CD4-positive, alpha-beta T cell treated with Interleukin-15 for 4 hours (primary cell): ENCODE data around the gene MYOD1.

Experiments used
- DNase-seq: peaks from one replicate; pipeline ENCODE4 v3.0.0-alpha.2; 2020; ENCODE audit warnings: low spot score

The MYOD1 gene

GRCh38 chr11:17719028-17719937 lies at the start of gene MYOD1:
Gene MYOD1 (plus strand): TSS chr11:17719571. CDS start chr11:17719783, 212 bp downstream.
- no peak for DNase-seq

DNA sequence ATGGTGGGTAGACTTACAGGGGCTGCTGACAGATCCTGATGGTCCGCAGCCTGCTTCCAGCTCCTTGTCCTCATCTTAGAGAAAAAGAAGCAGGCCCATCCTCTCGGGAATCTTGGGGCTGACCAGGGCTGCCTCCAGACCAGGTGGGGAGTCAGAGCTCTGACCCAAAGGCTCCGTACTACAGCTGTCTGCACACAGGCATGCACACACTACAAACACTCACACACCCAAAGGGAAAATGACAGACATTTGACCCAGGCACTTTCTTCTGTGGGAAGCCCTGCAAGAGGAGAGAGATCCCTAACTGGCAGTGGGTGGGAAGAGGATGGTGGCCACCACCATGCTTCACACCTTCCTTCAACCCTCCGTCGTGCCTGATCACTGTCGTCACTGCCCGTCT lies 46.9 kb upstream of the MYOD1 start:
- no peak for DNase-seq

DNA sequence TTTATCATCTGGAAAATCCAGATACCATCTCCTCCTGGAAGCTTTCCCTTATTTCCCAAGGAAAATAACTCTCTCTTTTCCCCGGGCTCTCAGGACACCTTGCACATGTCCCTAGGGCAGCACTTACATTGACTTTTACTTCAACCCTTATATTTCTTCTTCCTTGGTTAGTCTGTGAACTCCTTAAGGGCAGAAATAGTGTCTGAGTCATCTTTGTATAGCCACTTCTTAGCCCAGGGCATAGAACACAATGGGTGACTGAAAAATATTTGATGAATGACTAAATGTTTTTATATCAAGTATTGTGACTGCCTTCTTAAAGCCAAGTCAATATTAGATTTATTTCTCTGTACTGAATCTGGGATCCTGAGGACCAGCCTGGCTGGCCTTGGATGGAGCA lies 45.4 kb upstream of the MYOD1 start:
- DNase-seq = no peak

DNA sequence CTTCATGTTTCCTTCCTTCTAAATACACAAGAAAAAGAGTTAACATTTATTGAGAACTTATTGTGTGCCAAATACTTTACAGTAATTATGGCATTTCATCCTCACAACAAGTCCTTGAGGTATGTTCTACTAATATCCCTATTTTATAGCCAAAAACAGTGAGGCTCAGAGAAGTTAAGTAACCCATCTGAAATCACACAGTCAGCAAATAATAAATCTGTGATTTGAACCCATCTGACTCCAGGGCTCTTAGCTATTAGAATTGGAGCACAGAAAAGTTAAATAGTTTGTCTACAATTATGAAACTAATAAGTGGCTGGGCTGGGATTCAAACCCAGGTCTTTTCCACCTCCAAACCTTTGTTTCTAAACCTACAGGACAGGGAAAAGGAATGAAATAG lies 36.5 kb upstream of the MYOD1 start:
- no peak for DNase-seq

DNA sequence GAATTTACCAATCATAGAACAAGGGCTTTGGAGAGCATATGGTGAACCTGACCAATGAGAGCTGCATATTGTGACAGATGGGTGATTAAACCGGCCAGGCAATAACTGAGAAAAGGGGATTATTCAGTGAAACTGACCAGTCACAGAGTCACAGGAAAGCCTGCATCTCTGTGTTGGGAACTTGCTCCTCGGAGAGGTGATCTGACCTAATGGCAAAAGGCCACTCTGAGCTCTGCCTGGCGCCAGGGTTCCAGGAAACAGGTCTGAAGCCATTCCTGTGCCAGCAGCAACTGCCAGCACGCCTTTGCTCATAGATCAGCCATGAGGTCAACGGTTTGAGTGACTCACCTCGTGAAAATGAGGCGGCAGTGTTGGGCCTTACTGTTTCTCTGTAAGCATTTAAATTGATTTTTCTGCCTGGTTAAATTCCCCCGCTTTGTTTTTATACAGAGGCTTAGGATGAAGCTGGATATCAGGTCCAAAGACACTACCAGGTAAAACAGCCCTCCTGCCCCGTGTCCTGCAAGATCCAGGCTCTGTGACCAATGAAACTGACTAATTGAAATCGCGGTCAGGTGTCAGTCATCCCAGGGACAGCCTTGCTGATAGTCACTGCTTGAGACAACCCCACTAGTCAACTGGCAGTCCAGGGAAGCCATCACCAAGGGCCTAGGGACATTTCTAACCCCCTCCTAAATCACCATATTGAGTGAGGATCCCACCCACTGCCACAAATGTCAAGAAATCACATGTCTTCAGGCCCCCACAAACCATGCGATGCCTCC lies 35.8 kb upstream of the MYOD1 start:
- no peak for DNase-seq

GRCh38 chr11:17684550-17684949 lies 34.8 kb upstream of the MYOD1 start:
- DNase-seq = no peak

GRCh38 chr11:17686231-17686980 lies 33.0 kb upstream of the MYOD1 start:
- no peak for DNase-seq

- no peak for DNase-seq
Measured at GRCh38 chr11:17687946-17688670, 31.3 kb upstream of the MYOD1 start.

DNA sequence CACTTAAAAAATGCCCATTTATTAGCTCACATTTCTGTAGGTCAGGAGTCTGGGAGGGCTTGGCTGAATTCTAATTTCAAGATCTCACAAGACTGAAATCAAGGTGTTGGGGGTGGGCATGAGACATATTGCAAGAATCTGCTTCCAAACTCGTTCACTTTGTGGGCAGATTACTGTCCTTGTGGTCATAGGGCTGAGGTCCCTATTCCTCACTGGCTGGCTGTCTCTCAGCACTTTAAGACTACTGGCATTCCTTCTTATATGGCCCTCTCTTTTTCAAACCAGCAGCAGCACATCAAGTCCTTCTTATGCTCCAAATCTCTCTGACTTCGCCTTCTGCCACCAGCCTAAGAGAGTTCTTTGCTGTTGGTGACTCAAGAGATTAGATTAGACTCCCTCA lies 27.8 kb upstream of the MYOD1 start:
- no peak for DNase-seq

- no peak for DNase-seq
Measured at GRCh38 chr11:17691976-17692375, 27.4 kb upstream of the MYOD1 start.

DNA sequence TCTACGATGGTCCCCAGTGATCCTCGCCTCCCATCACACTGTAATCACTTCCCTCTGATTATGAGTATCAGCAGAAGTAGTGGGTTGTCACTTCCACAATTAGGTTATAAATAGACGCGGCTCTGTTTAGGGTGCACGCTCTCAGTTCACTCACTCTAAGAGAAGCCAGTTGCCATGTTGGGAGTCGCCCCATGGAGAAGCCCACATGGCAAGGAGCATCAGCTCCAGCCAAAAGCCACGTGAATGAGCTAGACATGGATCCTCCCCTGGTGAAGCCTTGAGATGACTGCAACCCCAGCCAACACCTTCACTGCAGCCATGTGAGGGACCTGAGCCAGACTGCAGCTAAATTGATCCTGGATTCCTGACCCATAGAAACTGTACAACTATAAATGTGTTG lies 26.4 kb upstream of the MYOD1 start:
- DNase-seq = no peak

GRCh38 chr11:17693531-17693930 lies 25.8 kb upstream of the MYOD1 start:
- no peak for DNase-seq

DNA sequence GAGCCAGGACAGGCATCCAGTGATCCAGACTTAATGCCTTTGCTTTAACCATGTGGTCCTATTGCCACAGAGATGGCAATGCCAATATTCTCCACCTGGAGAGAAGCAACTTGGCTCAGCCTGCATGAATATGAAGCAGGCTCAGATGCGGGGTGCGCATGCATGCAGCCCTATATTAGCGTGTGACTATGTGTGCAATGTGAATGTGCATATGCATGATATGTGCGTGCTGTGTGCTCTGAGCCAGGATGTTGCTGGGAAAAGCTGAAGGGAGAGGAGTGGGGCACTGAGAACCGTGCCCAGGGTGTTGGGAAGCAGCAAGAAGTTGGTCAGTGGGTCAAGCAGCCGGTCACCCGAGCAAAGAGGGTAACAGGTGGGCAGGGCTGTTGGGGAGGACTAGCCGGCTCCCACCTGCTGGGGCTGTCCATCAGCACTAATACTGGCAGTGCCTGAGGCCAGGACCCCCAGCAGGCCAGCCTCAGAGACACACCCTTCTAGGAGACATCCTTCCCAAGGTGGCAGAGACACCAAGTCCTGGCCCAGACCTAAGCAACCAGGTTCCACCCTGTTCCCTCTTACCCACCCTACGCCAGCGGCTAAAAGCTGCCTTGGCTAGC lies 24.8 kb upstream of the MYOD1 start:
- DNase-seq = no peak

GRCh38 chr11:17695454-17696441 lies 23.6 kb upstream of the MYOD1 start:
- no peak for DNase-seq

DNA sequence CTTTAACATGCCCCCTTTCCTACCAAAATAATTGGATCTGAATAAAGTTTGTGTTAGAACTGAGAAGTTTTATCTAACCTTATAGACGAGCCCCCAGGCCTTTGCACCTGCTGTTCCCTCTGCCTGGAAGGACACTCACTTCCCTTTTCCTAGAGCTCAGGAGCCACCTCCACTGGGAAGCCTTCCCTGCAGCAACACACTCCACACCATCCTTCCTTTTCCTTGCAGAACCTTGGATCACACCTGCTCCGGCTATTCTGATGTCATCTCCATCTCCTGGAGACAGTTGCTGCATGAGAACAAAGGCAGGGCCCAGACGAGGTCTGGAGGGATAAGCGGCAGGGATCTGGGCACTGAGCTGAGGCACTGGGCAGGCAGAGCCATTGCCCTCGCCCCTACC lies 22.6 kb upstream of the MYOD1 start:
- DNase-seq = no peak

DNA sequence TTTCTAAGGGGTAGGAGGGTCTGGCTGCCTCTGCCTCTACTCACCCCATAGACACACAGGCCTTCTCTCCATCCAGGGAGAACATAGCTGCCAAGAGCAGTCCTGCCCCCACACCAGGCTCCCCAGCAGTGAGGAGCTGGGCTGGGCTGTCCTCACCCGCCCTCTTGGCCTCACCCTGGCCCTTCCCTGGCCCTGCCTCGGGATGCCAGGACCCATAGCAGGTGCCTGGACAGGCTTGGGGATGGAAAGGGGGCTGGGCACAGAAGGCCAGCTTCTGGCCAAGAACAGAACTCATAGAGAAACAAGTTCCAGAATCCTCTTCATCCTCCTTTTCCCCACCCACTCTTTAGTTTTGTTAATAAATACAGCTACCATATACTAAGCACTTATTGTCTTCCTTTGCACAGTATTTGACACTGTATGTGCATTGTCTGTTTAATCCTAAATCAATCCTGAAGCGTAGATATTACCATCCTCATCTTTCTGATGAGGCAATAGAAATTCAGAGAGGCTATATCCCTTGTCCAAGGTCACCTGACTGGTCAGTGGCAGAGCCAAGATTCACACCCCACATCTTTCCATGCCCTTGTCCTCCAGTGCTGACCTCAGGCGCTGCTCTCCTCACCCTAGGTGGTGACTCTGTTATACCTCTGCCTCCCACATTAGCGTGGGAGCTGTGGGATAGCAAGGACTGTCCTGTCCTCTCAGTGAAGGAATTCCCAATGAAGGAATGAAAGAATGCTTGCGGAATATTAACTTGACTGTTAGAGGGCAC lies 22.0 kb upstream of the MYOD1 start:
- no peak for DNase-seq

DNA sequence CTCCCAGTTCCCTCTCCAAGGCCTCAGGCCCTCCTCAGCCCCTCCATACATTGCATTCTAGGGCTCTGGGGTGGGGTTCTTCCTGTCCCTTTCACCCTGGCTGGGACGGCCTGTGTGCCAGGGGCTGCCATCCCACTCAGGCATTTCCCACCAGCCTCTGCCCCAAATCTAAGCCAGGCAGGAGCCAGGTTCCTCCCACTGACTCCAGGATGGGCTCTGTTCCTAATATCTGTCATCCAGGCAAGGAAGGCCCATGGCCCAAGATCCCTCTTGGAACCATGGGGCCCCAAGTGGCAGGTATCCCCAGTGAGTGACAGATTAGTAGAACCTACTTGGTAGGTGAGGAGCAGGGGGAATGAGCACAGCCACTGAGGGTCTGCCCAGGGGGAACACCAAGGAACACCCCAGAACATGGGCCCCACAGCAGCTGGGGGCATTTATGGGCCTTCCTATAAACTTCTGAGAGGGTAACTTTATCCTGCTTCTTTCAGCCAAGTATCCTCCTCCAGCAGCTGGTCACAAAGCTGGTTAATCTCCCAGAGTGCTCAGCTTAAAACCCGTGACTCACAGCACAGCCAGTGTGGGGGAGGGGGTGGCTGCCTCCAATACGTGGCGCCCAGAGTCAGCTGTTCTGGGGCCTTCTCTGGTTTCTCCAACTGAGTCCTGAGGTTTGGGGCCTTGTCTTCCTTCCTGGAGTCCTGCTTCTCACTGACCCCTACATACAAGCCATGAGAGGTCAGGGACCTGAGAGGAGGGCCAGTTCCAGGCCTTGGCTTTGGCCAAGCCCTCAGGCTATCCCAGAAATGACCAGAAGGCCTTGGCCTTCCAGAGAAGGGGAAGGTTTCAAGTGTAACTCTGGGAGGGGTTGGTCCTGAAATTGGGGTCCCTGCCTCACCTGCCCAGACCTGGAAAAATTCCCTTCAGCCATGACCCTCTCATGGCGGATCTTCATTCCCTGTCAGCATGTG lies 19.9 kb upstream of the MYOD1 start:
- DNase-seq = no peak

DNA sequence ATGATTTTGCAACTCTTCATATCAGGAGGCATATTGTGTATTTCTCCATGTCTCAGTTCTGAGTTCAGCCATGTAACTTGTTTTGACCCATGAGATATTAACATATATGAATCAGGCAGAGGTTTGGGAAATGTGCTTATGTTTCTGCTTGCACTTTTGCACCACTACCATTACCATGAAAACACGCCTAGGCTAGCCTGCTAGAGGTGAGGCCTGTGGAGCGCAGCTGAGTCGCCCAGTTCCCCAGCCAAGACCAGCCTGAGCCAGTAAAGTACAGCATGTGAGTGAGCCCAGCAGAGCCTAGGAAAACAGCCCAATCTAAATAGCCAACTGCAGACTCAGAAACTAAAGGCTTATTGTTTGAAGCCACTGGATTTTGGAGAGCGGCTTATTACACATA lies 18.4 kb upstream of the MYOD1 start:
- no peak for DNase-seq
